Immature natural killer cell (primary cell): Measurements from ENCODE around the gene PLXNA2. TPM values are rescaled to one million over a fixed set of nuclear protein-coding genes. Genes with fewer than 3 reads are reported as not detected.

ENCODE experiments used
- DNase-seq, 3 donors: peaks; one replicate each; pipeline ENCODE4 v3.0.0; 2022; ENCODE audit warnings: mixed read lengths in 1 of 3
- H3K27ac Mint-ChIP-seq, 6 donors: one replicate each; pipeline ENCODE4 v1.8.0; 2020; ENCODE audit warnings: mixed read lengths in 6 of 6, mild to moderate bottlenecking in 5 of 6, inconsistent platforms in 4 of 6, moderate library complexity in 3 of 6
- H3K27me3 Mint-ChIP-seq, 3 donors: one replicate each; pipeline ENCODE4 v1.8.0; 2020 to 2021; ENCODE audit warnings: low read depth in 3 of 3, mild to moderate bottlenecking in 3 of 3, mixed read lengths in 3 of 3, moderate library complexity in 3 of 3, inconsistent platforms in 1 of 3
- H3K36me3 Mint-ChIP-seq, 3 donors: one replicate each; pipeline ENCODE4 v1.8.0; 2020; ENCODE audit warnings: mixed read lengths in 3 of 3, inconsistent platforms in 2 of 3, mild to moderate bottlenecking in 2 of 3
- H3K4me1 Mint-ChIP-seq, 2 donors: one replicate each; pipeline ENCODE4 v1.8.0; 2020; ENCODE audit warnings: inconsistent platforms in 2 of 2, mild to moderate bottlenecking in 2 of 2, mixed read lengths in 2 of 2, moderate library complexity in 1 of 2
- H3K4me3 Mint-ChIP-seq, 5 donors: one replicate each; pipeline ENCODE4 v1.8.0; 2020; ENCODE audit warnings: mild to moderate bottlenecking in 5 of 5, mixed read lengths in 5 of 5, inconsistent platforms in 3 of 5, moderate library complexity in 3 of 5
- H3K9me3 Mint-ChIP-seq, 6 donors: one replicate each; pipeline ENCODE4 v1.8.0; 2020; ENCODE audit warnings: mild to moderate bottlenecking in 6 of 6, mixed read lengths in 6 of 6, inconsistent platforms in 4 of 6, moderate library complexity in 3 of 6
- polyA plus RNA-seq, 3 donors: library from polyadenylated mRNA; unstranded; fragments of 300-500 nt; fragmentation: Illumina TruSeq; gene quantifications; one replicate each; pipeline ENCODE4 v1.2.3, GENCODE V29; 2021

The PLXNA2 gene
- polyA plus RNA-seq, 3 donors from 2014 or later, result 0.22 TPM; not detected in 2

DNA sequence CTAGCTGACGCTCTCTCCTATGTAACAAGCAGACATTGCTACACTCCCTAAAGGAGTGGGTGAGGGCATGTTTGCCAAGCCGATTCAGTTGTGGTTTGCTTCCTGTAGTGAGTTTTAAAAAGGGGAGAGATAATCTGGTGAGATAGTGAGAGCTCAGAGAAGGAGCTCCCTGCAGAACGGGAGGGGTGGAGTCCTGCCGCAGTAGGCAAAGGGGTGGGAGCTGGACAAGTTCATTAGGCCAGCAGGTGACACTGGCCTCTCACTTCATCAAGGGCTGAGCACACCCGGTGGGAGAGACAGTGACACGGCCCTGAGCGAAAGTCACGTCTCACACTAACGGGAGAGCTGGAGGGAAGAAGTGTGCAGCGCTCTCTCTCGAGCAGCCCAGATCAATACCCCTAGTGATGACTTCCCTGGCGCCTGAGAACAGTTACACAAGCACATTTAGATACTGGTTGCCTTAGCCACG, 189.2 kb downstream of the PLXNA2 start:
- no peaks in the 10 kb centered on the region for H3K36me3 Mint-ChIP-seq
- H3K9me3 Mint-ChIP-seq, result no peaks in the 10 kb centered on the region
- H3K4me1 Mint-ChIP-seq, result no peaks in the 10 kb centered on the region
- no peak overlapping the region for H3K4me3 Mint-ChIP-seq
- H3K27ac Mint-ChIP-seq, result no peak overlapping the region
- H3K27me3 Mint-ChIP-seq, result no peaks in the 10 kb centered on the region
- no peak for DNase-seq

DNA sequence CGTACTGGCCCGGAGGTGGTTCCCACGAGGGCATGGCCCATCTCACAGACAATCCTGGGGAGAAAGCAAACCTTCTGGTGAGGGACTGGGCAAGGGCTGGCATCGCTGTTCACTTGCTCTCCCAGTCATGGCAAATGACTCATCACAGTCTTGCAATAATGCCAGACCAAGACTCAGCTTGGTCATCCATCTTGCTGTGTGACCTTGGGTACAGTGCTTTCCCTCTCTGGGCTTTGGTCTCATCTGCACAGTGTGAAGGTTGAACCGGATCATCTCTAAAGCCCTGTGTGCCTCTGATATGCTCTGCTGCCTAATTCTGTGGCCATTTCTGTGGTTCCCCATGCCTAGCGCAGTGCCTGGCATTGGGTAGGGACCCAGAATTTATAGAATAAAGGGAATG, 189.7 kb downstream of the PLXNA2 start:
- no peaks in the 10 kb centered on the region for H3K9me3 Mint-ChIP-seq
- H3K36me3 Mint-ChIP-seq, result no peaks in the 10 kb centered on the region
- H3K4me3 Mint-ChIP-seq, result no peak overlapping the region
- no peak overlapping the region for H3K27ac Mint-ChIP-seq
- no peaks in the 10 kb centered on the region for H3K27me3 Mint-ChIP-seq
- DNase-seq, result no peak
- H3K4me1 Mint-ChIP-seq, result no peaks in the 10 kb centered on the region

DNA sequence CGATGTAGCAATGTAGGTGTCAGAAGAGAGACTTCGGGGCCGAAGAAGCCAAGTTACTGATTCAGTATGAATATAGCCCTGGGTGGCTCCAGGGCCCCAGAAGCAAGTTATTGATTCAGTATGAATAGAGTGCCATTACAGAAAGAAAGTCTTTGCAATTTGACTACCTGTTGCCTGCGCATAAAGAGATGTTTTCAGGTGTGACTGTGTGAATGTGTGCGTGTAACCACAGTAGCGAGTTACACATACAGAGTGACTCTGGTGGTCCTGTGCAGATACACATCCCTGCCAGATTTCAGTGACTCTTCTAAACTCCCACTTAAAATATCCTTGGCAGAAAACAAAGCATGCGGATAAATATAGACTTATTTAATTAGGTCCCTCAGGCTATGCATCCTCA, 190.5 kb downstream of the PLXNA2 start:
- no peaks in the 10 kb centered on the region for H3K9me3 Mint-ChIP-seq
- no peak overlapping the region for H3K4me3 Mint-ChIP-seq
- no peak overlapping the region for H3K27ac Mint-ChIP-seq
- no peaks in the 10 kb centered on the region for H3K36me3 Mint-ChIP-seq
- no peaks in the 10 kb centered on the region for H3K27me3 Mint-ChIP-seq
- H3K4me1 Mint-ChIP-seq, result no peaks in the 10 kb centered on the region
- DNase-seq, result no peak

DNA sequence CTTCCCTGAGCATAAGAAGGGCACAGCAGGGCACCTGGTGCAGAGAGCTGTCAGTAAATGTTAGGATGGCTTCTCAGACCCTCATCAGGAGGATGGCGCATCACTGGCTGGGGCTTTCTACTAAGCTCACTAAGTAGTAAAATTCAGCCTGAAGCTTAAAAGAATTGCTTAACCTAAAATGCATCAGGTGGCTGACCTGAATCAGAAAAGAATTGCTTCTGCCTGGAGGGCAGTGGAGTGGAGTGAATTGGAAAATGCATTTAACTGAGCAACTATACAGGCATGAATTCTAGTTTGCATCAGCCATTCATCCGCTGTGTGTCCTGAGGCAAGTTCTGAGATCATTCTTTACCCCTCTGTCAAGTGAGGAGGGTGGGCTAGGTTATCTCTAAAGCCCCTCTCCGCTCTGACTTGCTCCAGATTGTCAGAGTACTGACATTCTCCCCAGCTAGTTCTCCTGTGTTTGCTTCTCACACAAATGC, 191.2 kb downstream of the PLXNA2 start:
- Mint-ChIP-seq H3K36me3 (no peaks in the 10 kb centered on the region), H3K27me3 (no peaks in the 10 kb centered on the region), H3K4me3 (no peak overlapping the region), H3K4me1 (no peaks in the 10 kb centered on the region), H3K27ac (no peak overlapping the region), H3K9me3 (no peaks in the 10 kb centered on the region)
- DNase-seq, result no peak

DNA sequence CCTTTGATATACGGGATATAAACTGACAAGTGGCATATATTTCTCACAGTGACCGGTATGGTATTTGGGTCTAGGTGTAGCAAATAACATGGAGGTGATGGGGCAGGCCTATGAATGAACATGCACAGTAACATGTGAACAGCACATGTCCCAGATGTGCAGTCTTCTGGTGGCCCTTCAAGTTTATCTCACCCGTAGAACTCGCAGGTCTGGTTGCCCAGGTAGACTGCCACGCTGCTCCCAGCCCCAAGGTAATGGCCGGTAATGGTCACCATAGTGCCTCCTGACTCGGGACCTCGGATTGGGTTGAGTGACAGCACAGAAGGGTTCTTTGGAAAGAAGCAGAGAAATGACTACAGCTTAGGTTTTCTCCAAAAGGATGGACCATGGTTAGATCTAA, 192.0 kb downstream of the PLXNA2 start:
- Mint-ChIP-seq H3K4me3 (no peak overlapping the region), H3K9me3 (no peaks in the 10 kb centered on the region), H3K4me1 (no peaks in the 10 kb centered on the region), H3K27me3 (peaks cover 0 to 2% (median 0%) of the 10 kb centered on the region in 3 donors), H3K36me3 (no peaks in the 10 kb centered on the region), H3K27ac (no peak overlapping the region)
- DNase-seq, result no peak

DNA sequence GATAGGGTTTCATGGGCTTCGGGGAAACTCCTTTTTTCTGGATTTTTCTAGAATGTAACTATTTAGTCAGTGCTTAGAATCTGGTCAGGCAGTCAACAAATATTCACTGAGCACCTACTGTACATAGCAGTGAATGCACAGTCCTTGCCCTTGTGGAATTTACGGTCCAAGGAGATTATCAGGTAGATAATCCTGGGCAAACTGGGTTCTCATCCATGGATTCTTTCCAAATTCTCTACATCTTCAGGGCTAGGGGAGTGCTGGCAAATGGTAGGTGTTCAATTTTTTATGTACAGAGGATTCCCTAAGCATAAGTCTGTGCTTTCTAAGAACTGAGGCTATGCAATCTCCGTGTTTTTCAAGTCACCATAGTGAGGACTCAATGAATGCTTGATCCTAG, 192.5 kb downstream of the PLXNA2 start:
- Mint-ChIP-seq H3K36me3 (no peaks in the 10 kb centered on the region), H3K4me1 (no peaks in the 10 kb centered on the region), H3K27ac (no peak overlapping the region), H3K27me3 (peaks cover 0 to 2% (median 0%) of the 10 kb centered on the region in 3 donors), H3K4me3 (no peak overlapping the region), H3K9me3 (no peaks in the 10 kb centered on the region)
- no peak for DNase-seq

DNA sequence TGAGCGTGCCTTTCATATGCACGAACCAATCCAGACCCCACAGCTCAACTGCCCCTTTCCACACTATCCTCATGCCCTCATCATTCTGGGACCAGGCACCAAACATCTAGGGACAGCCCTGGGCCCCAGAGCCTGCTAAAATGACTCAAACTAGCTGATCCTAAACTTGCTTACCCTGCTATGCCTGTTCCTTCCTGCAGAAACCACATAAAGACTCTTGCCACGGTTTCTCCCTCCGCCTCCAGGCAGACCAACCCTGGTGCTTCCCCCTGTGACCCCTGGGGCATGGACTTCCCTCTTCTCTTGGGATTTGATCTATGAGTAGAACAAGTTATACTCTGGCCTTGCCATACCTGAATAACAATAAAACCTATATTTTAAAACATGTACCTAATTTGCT, 195.3 kb downstream of the PLXNA2 start:
- H3K9me3 Mint-ChIP-seq, result no peaks in the 10 kb centered on the region
- peaks cover 0 to 2% (median 0%) of the 10 kb centered on the region in 3 donors for H3K27me3 Mint-ChIP-seq
- H3K27ac Mint-ChIP-seq, result no peak overlapping the region
- no peak overlapping the region for H3K4me3 Mint-ChIP-seq
- no peak for DNase-seq
- H3K36me3 Mint-ChIP-seq, result no peaks in the 10 kb centered on the region
- H3K4me1 Mint-ChIP-seq, result no peaks in the 10 kb centered on the region

DNA sequence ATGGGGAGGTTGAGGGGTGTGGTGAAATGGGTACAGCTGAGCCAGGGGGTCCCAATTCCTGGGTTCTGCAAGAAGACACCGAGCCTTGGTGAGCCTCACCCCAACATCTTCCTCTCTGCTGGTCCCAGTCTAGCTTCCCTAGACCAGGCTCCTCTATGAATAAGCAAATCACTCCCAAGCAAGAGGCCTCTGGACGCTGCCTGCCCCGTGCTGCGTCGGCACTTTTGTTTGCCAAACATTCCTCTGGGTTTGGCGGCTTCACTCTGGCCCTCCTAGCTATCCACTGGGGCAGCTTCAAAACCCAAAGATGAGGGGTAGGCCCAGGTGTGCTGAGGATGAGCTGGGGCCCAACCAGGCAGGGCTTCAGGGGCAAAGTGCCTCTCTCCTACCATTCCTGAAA, 196.2 kb downstream of the PLXNA2 start:
- Mint-ChIP-seq H3K4me3 (no peak overlapping the region), H3K9me3 (no peaks in the 10 kb centered on the region), H3K36me3 (no peaks in the 10 kb centered on the region), H3K27me3 (peaks cover 0 to 3% (median 2%) of the 10 kb centered on the region in 3 donors), H3K4me1 (no peaks in the 10 kb centered on the region), H3K27ac (no peak overlapping the region)
- no peak for DNase-seq

DNA sequence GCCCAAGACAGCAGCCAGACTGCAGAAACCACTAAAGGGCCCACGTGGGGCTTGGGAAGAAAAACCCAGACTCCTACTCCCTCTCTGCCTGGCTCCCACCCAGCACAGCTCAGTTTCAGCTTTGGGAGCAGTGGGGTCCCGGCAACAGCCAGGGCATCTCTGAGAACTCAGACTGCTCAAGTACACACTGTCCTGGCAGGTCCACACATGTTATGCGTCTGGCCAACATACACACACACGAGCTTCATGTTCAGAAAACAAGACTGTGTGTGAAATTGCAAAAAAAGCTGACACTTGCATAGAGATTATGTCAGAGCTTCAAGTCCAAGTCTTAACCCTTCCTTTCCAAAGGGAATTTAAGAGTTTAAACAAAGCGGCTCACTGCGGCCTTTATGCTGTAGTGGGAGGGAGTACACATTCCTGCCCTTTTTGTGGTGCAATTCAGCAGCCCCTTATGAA, 196.7 kb downstream of the PLXNA2 start:
- DNase-seq, result no peak
- H3K27ac Mint-ChIP-seq, result no peak overlapping the region
- no peaks in the 10 kb centered on the region for H3K36me3 Mint-ChIP-seq
- H3K27me3 Mint-ChIP-seq, result peaks cover 0 to 3% (median 2%) of the 10 kb centered on the region in 3 donors
- H3K4me3 Mint-ChIP-seq, result no peak overlapping the region
- H3K4me1 Mint-ChIP-seq, result no peaks in the 10 kb centered on the region
- H3K9me3 Mint-ChIP-seq, result no peaks in the 10 kb centered on the region

DNA sequence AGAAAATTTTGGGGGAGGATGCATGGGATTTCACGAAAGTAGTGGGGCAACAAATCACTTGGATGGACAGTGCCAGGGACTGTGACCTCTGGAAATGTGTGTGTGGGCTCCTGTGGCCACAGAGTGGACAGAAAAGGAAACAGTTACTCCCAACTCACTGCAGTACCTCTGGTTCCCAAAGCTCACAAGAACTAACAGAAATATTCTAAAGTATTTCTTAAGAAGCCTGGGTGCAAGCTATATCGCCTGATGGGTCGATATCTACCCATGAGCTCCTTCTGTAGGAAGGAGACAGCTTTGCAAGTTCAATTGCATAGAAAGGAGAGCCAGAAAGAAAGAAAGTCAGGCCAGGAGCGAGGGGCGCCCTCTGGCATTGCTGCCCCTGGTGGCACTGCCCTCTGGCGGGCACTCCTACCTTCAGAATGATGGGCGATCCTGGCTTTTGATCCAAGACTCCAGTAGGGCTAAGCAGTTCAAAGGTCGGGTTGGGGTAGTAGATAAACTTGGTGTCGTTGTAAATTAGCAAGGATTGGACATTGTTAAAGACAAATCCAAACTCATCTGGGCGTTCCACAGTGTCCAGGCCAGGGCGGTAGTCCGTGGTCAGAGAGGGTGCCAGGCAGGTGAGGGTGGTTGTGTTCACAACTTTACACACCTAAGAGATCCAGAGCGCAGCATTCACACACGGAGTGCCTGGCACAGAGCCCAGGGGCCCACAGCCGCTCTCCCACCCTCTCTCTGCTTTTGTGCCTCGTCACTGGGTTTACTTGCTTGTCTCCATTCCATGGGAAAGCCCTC, 198.5 kb downstream of the PLXNA2 start:
- no peak for DNase-seq
- Mint-ChIP-seq H3K27me3 (peaks cover 0 to 3% (median 2%) of the 10 kb centered on the region in 3 donors), H3K27ac (no peak overlapping the region), H3K4me1 (no peaks in the 10 kb centered on the region), H3K36me3 (no peaks in the 10 kb centered on the region), H3K4me3 (no peak overlapping the region), H3K9me3 (no peaks in the 10 kb centered on the region)

DNA sequence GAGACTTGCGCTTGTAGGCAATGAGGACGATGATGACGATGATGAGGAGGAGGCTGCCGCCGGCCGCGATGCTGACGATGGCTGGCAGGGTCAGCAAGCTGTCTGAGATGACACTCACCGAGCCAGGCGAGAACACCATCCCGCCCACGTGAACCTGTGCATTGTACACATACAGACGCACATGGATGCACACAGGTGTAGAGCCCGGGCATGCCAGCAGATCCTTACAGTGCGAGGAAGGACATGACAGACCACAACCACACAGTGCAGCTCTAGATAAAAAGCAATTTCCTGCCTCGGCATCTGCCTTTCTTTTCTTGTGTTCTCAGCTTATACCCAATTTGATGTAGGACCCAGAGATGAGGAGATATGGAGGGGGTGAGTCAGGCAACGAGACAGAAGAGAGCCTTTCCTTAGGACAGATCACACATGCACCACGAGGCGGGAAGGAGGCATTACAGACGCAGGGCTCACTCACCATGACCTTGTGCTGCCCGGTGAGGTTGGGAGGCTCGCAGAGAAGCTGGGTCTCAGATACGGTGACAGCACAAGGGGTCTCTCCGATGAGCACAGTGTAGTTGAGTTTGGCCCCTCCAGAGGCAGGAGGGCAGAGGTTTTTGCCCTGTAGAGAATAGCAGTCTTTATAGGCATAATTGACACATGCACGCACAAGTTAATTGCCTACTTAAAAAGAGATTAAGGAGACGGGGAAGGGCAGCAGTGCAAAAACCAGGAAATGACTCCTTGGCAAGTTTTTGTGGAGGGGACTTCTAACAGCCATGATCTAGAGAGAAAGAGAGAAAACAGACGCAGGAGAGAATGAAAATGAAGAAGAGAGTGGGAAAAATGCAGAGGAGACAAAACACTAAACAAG, 199.4 kb downstream of the PLXNA2 start:
- Mint-ChIP-seq H3K9me3 (no peaks in the 10 kb centered on the region), H3K4me3 (no peak overlapping the region), H3K27ac (no peak overlapping the region), H3K36me3 (no peaks in the 10 kb centered on the region), H3K27me3 (peaks cover 0 to 3% (median 2%) of the 10 kb centered on the region in 3 donors), H3K4me1 (no peaks in the 10 kb centered on the region)
- DNase-seq, result no peak

DNA sequence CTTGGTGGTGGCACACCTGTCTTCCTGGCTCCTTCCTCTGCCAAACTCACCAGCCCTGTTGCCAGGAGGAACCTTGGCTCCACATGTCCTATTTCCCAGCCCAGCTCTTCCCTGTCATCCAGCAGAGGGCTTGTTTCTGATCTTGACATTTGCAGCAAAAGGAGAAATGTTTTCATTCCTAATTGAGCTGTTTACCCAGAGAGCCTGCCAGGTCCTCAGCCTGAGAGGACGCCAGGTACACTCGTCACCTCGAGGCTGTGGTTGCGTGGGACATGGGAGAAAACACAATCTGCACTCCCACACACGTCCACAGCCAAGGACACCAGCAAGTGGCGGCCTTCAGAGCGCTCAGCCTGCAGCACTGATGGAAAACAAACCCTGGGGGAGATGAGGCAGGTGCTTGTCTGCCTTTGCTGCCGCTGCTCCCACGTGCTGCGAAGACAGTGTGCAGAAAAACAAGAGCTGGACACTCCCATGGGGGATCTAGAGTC, 200.4 kb downstream of the PLXNA2 start:
- H3K27ac Mint-ChIP-seq, result no peak overlapping the region
- no peaks in the 10 kb centered on the region for H3K36me3 Mint-ChIP-seq
- H3K4me3 Mint-ChIP-seq, result no peak overlapping the region

DNA sequence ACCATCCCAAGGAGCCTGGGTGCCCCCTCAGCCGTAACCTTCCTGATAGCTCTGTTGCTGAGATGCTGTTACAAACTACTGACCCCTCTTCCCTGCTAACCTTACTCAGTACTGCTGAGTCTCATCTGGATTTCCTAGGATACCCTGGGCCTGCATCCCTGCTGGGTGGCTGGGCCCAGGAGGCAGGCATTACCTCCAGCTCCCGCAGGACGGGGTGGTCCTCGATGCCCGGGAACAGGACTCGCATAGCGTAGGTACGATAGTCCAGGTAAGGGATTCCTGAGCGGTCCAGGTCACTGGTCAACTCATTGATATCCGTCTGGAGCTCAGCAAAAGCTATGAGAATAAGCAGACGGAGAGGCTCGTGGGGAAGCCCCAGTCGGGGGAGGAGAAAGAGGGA, 201.3 kb downstream of the PLXNA2 start:
- H3K4me1 Mint-ChIP-seq, result no peaks in the 10 kb centered on the region
- H3K27me3 Mint-ChIP-seq, result peaks cover 0 to 3% (median 2%) of the 10 kb centered on the region in 3 donors
- H3K27ac Mint-ChIP-seq, result no peak overlapping the region
- no peak for DNase-seq
- H3K4me3 Mint-ChIP-seq, result no peak overlapping the region
- H3K36me3 Mint-ChIP-seq, result no peaks in the 10 kb centered on the region
- H3K9me3 Mint-ChIP-seq, result no peaks in the 10 kb centered on the region

More for the DNA sequence above, 200.4 kb downstream of the PLXNA2 start:
- Mint-ChIP-seq H3K9me3 (no peaks in the 10 kb centered on the region), H3K27me3 (peaks cover 0 to 3% (median 2%) of the 10 kb centered on the region in 3 donors), H3K4me1 (no peaks in the 10 kb centered on the region)
- no peak for DNase-seq

DNA sequence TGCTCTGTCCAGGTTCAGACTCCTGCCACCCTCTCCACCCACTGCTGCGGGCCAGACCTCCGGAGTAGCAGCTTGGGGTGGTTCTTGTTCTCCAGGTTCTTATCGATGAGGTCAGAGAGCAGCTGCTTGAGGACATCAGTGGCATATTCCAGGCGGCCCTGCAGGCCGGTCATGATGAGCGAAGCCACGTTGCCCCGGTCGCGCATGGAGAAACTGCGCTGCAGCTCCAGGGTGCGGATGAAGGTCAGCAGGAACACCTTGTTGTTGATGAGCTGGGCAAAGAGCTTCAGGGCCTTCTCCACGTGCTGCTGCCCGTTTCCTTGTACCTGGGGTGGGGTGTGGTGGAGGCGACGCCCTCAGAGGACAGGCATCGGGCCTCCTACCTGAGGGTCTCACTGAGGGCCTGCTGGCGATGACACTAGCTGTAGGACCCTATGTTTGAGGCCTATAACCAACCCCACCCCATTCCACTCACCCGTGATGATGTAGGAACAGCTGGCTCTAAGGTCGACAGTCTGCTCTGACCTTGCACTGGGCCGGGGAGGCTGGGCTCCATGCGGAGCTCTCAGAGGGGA, 202.1 kb downstream of the PLXNA2 start:
- Mint-ChIP-seq H3K4me1 (no peaks in the 10 kb centered on the region), H3K9me3 (no peaks in the 10 kb centered on the region), H3K27me3 (peaks cover 0 to 3% (median 0%) of the 10 kb centered on the region in 3 donors), H3K36me3 (no peaks in the 10 kb centered on the region), H3K27ac (no peak overlapping the region), H3K4me3 (no peak overlapping the region)
- DNase-seq, result no peak
